ENCODE measurements around the gene NBEAL2.

DNA sequence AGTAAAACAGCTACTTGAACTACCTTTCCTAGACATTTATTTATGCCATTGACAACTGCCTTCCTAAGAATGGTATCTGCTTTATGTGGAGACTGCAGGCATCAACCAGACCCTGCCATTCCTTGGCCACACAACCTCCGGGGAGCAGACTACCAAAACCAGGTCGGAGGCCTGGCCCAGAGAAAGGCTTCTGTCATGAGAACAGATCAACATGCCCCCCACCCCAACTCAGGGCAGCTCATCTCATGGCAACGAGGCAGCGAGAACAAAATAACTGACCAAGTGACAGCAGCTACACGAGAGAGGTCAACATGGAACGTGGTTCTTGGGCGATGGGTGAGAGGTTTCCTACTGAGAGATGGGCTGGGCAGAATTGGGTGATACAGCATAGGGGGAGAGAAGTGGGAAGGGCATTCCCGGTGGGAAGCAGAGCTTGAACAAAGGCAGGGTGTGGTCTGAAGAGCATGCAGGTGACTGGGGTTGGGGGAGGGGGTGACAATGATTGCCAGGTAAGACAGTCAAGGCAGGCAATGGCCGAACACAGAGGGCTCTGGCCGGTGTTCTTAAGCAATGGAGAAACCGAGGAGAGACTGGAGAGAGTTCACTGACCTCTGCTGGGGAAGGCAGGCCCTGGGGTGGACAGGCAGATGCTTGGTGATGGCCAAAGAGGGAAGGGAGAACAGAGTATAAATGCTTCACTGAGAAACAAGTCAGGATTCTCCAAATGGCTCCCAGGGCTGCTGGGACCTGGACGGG, 36.8 kb upstream of the NBEAL2 start:
- TF ChIP-seq CSDC2 (CRISPR knock-in tag; IDR thresholded peaks at IDR 0.05) (no peak), ZNF70 (CRISPR knock-in tag; IDR thresholded peaks at IDR 0.05) (no peak), OSR1 (CRISPR knock-in tag; IDR thresholded peaks at IDR 0.05) (no peak), ZFP3 (CRISPR knock-in tag; IDR thresholded peaks at IDR 0.05) (no peak), SNAI2 (CRISPR knock-in tag; IDR thresholded peaks at IDR 0.05) (no peak), TOX (CRISPR knock-in tag; IDR thresholded peaks at IDR 0.05; ENCODE audit: borderline replicate concordance) (no peak)
- TF ChIP-seq, protein P1, sequence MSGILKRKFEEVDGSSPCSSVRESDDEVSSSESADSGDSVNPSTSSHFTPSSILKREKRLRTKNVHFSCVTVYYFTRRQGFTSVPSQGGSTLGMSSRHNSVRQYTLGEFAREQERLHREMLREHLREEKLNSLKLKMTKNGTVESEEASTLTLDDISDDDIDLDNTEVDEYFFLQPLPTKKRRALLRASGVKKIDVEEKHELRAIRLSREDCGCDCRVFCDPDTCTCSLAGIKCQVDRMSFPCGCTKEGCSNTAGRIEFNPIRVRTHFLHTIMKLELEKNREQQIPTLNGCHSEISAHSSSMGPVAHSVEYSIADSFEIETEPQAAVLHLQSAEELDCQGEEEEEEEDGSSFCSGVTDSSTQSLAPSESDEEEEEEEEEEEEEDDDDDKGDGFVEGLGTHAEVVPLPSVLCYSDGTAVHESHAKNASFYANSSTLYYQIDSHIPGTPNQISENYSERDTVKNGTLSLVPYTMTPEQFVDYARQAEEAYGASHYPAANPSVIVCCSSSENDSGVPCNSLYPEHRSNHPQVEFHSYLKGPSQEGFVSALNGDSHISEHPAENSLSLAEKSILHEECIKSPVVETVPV (CRISPR knock-in tag; IDR thresholded peaks at IDR 0.05): no peak
- TF ChIP-seq, protein P2, sequence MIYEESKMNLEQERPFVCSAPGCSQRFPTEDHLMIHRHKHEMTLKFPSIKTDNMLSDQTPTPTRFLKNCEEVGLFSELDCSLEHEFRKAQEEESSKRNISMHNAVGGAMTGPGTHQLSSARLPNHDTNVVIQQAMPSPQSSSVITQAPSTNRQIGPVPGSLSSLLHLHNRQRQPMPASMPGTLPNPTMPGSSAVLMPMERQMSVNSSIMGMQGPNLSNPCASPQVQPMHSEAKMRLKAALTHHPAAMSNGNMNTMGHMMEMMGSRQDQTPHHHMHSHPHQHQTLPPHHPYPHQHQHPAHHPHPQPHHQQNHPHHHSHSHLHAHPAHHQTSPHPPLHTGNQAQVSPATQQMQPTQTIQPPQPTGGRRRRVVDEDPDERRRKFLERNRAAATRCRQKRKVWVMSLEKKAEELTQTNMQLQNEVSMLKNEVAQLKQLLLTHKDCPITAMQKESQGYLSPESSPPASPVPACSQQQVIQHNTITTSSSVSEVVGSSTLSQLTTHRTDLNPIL (CRISPR knock-in tag; IDR thresholded peaks at IDR 0.05; ENCODE audit: low read depth): no peak
